Activated T-helper 17 cell treated with anti-CD3 and anti-CD28 coated beads, Interleukin-2, amount 50 U/mL, for 72 hours (primary cell): ENCODE measurements around the gene INTS15. TPM values are rescaled to one million over a fixed set of nuclear protein-coding genes. Genes with fewer than 3 reads are reported as not detected.
"Not testable (repeated sequence)": the region's sequence is repeated elsewhere in the genome, so short reads cannot be mapped to it uniquely, and the experiment has no call there.

Experiments used
- ATAC-seq: fragments of 150-1000 bp; cut with Tn5 transposase; replicated peaks from 2 replicates; pipeline ENCODE4 v1.10.0; 2021; ENCODE audit warnings: mild to moderate bottlenecking, moderate library complexity
- H3K27ac Mint-ChIP-seq: one replicate; pipeline ENCODE4 v1.8.0; 2022; ENCODE audit warnings: mixed read lengths
- H3K27me3 Mint-ChIP-seq: one replicate; pipeline ENCODE4 v1.8.0; 2022; ENCODE audit warnings: mixed read lengths
- H3K36me3 Mint-ChIP-seq: one replicate; pipeline ENCODE4 v1.8.0; 2022; ENCODE audit warnings: low read depth, mild to moderate bottlenecking, mixed read lengths
- H3K4me1 Mint-ChIP-seq: one replicate; pipeline ENCODE4 v1.8.0; 2022; ENCODE audit warnings: mixed read lengths
- H3K4me3 Mint-ChIP-seq: one replicate; pipeline ENCODE4 v1.8.0; 2022; ENCODE audit warnings: mild to moderate bottlenecking, mixed read lengths
- H3K9me3 Mint-ChIP-seq: one replicate; pipeline ENCODE4 v1.8.0; 2022; ENCODE audit warnings: mixed read lengths
- total RNA-seq, 2 donors: library from RNA; stranded (reverse); gene quantifications; one replicate each; pipeline ENCODE4 v1.2.3, GENCODE V29; 2022

INTS15 gene
- total RNA-seq, 2 donors from 2014 or later: 19.3 to 29.0 TPM

GRCh38 chr7:6565655-6566054 lies 24.2 kb upstream of the INTS15 start:
- Mint-ChIP-seq H3K4me1 (no peaks in the 10 kb centered on the region), H3K27ac (no peak overlapping the region), H3K36me3 (no peaks in the 10 kb centered on the region), H3K4me3 (no peak overlapping the region), H3K9me3 (no peaks in the 10 kb centered on the region), H3K27me3 (no peaks in the 10 kb centered on the region)
- no peak for ATAC-seq

- no peak overlapping the region for H3K27ac Mint-ChIP-seq
- no peak overlapping the region for H3K4me3 Mint-ChIP-seq
- ATAC-seq: no peak
- H3K36me3 Mint-ChIP-seq: no peaks in the 10 kb centered on the region
- peaks cover 4% of the 10 kb centered on the region for H3K27me3 Mint-ChIP-seq
- no peaks in the 10 kb centered on the region for H3K9me3 Mint-ChIP-seq
- no peaks in the 10 kb centered on the region for H3K4me1 Mint-ChIP-seq
Observed at GRCh38 chr7:6567886-6568285, 21.9 kb upstream of the INTS15 start.

GRCh38 chr7:6571160-6571779 lies 18.6 kb upstream of the INTS15 start:
- ATAC-seq: peak; percentile 96
- no peaks in the 10 kb centered on the region for H3K9me3 Mint-ChIP-seq
- H3K4me1 Mint-ChIP-seq: no peaks in the 10 kb centered on the region
- no peak overlapping the region for H3K27ac Mint-ChIP-seq
- peaks cover 4% of the 10 kb centered on the region for H3K27me3 Mint-ChIP-seq
- no peaks in the 10 kb centered on the region for H3K36me3 Mint-ChIP-seq
- H3K4me3 Mint-ChIP-seq: no peak overlapping the region

DNA sequence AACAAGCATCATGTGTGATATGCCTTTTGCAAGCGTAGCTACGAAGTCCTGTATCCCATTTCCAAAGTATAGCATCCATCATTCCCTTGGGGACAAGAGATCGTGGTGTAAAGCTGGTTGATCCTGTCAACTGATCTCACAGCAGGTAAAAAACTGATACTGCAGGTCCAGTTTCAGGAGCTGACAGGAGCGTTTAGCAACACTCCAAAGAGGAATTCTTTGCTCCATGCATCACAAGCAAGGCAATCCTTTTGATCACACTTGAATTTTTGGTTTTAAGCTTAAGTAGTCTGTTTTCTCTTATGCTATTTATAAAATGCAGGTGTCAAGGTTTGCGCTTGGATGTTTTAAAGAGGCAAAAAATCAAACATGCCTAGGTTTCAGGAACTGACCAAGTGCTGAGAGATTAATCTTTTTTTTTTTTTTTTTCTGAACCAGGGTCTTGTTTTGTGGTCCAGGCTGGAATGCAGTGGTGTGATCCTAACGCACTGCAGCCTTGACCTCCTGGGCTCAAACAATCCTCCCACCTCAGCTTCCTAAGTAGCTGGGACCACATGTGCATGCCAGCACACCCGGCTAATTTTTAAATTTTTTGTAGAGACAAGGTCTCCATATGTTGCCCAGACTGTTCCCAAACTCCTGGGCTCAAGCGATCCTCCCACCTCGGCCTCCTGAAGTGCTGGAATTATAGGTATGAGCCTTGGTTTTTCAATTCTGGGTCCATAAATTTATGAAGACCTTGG lies 14.4 kb upstream of the INTS15 start:
- no peak overlapping the region for H3K27ac Mint-ChIP-seq
- peak overlapping the region; percentile 83 for H3K4me3 Mint-ChIP-seq
- H3K27me3 Mint-ChIP-seq: peaks cover 4% of the 10 kb centered on the region
- H3K9me3 Mint-ChIP-seq: no peaks in the 10 kb centered on the region
- no peaks in the 10 kb centered on the region for H3K4me1 Mint-ChIP-seq
- ATAC-seq: no peak
- peaks cover 2% of the 10 kb centered on the region for H3K36me3 Mint-ChIP-seq

- no peak for ATAC-seq
- no peak overlapping the region for H3K27ac Mint-ChIP-seq
- H3K9me3 Mint-ChIP-seq: no peaks in the 10 kb centered on the region
- H3K36me3 Mint-ChIP-seq: peaks cover 10% of the 10 kb centered on the region
- peaks cover 4% of the 10 kb centered on the region for H3K27me3 Mint-ChIP-seq
- H3K4me1 Mint-ChIP-seq: no peaks in the 10 kb centered on the region
- peak overlapping the region; percentile 83 for H3K4me3 Mint-ChIP-seq
Observed at GRCh38 chr7:6576024-6576866, 13.6 kb upstream of the INTS15 start.

DNA sequence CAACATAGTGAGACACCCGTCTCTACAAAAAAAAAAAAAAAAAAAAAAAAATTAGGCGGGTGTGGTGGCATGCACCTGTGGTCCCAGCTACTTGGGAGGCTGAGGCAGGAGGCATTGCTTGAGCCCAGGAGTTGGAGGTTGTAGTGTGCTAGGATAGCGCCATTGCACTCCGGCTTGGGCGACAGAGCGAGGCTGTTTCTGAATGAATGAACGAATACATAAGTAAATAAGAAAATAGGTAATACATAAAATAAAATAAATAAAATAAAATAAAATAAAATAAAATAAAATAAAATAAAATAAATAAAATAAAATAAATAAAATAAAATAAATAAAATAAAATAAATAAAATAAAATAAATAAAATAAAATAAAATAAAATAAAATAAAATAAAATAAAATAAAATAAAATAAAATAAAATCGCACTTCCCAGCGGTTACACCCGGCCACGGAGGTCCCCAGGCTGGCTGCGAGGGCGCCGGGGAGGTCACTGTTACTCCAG lies 12.9 kb upstream of the INTS15 start:
- Mint-ChIP-seq H3K4me3 (peak overlapping the region; percentile 83), H3K36me3 (peaks cover 17% of the 10 kb centered on the region)
- not testable (repeated sequence) for H3K27ac Mint-ChIP-seq, H3K4me1 Mint-ChIP-seq, H3K9me3 Mint-ChIP-seq, H3K27me3 Mint-ChIP-seq, ATAC-seq

- peak within 1 kb of the TSS; percentile 83 for H3K4me3 Mint-ChIP-seq
- no peaks in the 10 kb centered on the region for H3K9me3 Mint-ChIP-seq
- peak; percentile 99 for ATAC-seq
- H3K4me1 Mint-ChIP-seq: no peaks in the 10 kb centered on the region
- peaks cover 3% of the 10 kb centered on the region for H3K27me3 Mint-ChIP-seq
- peak within 1 kb of the TSS; percentile 91 for H3K27ac Mint-ChIP-seq
- H3K36me3 Mint-ChIP-seq: peaks cover 23% of the 10 kb centered on the region
Observed at GRCh38 chr7:6577369-6578113, 12.3 kb upstream of the INTS15 start, which contains the start of gene ZDHHC4. ZDHHC4 (plus strand) TSS chr7:6577454; CDS start chr7:6580562, 3,108 bp downstream.

DNA sequence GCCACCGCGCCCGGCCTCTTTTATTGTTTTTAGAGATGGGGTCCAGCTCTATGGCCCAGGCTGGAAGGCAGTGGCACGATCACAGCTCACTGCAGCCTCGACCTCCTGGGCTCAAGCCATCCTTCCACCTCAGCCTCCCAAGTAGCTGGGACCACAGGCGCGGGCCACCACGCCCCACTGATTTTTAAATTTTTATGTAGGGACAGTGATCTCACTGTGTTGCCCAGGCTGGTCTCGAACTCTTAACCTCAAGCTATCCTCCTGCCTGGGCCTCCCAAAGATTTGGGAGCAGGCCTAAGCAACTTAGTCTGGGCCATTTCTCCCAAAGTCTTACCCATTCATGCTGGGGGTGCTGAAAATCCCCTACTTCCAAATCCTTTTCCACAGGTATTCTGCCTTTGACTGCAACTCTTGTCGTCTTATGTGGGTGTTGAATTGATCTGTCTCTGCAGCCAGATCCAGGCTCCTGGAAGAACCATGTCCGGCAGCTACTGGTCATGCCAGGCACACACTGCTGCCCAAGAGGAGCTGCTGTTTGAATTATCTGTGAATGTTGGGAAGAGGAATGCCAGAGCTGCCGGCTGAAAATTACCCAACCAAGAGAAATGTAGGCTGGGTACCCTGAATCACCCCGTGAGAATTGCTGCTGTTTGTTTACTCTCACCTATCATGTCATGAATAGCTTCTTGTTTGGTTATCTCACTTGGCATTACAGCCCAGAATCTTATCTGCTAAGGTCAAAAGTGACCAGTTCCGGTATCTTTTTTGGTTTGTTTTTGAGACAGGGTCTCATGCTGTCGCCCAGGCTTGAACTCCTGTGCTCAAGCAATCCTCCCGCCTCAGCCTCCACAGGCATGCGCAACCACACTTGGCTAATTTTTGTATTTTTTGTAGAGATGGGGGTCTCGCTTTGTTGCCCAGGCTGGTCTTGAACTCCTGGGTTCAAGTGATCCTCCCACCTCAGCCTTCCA lies 11.4 kb upstream of the INTS15 start:
- Mint-ChIP-seq H3K36me3 (peaks cover 32% of the 10 kb centered on the region), H3K4me3 (peak overlapping the region; percentile 83), H3K27ac (peak overlapping the region; percentile 91), H3K4me1 (no peaks in the 10 kb centered on the region), H3K27me3 (no peaks in the 10 kb centered on the region), H3K9me3 (no peaks in the 10 kb centered on the region)
- no peak for ATAC-seq

DNA sequence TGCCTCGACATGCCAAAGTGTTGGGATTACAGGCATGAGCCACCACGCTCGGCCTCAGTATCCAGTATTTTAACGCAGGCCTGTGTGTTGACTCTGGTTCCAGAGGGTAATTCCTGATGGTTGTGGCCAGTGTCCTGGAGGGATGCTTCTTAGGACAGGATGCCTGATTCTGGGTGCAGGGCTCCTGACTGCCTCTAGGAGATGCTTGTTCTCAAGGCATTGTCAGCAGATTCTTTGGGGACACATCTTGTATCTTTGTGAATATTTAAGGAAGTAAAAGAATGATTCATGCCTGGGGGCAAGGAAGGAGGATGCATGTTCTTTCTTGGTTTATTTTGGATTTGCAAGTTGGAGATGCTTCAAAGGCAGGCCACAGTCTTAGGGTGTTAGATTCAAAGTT lies 10.4 kb upstream of the INTS15 start:
- H3K27me3 Mint-ChIP-seq: no peaks in the 10 kb centered on the region
- ATAC-seq: no peak
- H3K9me3 Mint-ChIP-seq: no peaks in the 10 kb centered on the region
- H3K27ac Mint-ChIP-seq: no peak overlapping the region
- H3K4me1 Mint-ChIP-seq: no peaks in the 10 kb centered on the region
- peaks cover 36% of the 10 kb centered on the region for H3K36me3 Mint-ChIP-seq
- H3K4me3 Mint-ChIP-seq: peak overlapping the region; percentile 83

DNA sequence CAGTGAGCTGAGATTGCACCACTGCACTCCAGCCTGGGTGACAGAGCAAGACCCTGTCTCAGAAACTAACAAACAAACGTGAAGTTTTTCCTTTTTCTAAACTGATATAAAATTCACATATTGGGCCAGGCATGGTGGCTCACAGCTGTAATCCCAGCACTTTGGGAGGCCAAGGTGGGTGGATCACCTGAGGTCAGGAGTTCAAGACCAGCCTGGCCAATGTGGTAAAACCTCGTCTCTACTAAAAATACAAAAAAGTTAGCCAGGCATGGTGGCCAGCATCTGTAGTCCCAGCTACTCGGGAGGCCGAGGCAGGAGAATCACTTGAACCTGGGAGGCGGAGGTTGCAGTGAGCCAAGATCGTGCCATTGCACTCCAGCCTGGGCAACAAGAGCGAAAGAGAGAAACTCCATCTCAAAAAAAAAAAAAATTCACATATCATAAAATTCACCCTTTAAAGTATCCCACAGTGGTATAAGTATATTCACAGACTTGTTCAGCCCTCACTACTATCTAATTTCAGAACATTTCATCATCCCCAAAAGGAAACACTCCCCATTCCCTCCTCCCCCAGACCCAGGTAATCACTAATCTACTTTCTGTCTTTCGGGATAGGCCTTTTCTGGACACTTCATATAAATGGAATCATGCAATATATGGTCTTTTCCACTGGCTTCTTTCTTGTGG lies 3.9 kb upstream of the INTS15 start:
- H3K9me3 Mint-ChIP-seq, H3K27ac Mint-ChIP-seq, ATAC-seq, H3K27me3 Mint-ChIP-seq, H3K4me3 Mint-ChIP-seq, H3K4me1 Mint-ChIP-seq: not testable (repeated sequence)
- H3K36me3 Mint-ChIP-seq: peaks cover 72% of the 10 kb centered on the region

DNA sequence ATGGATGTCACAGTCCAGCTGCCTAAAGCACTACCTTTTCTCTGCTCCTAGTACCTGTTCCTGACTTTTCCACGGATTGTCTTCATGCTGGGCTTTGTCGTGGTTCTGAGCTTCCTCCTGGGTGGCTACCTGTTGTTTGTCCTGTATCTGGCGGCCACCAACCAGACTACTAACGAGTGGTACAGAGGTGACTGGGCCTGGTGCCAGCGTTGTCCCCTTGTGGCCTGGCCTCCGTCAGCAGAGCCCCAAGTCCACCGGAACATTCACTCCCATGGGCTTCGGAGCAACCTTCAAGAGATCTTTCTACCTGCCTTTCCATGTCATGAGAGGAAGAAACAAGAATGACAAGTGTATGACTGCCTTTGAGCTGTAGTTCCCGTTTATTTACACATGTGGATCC lies 1.3 kb upstream of the INTS15 start:
- ATAC-seq: no peak
- Mint-ChIP-seq H3K4me3 (peak overlapping the region; percentile 62), H3K36me3 (peaks cover 71% of the 10 kb centered on the region), H3K27ac (no peak overlapping the region), H3K9me3 (no peaks in the 10 kb centered on the region), H3K4me1 (no peaks in the 10 kb centered on the region), H3K27me3 (no peaks in the 10 kb centered on the region)

DNA sequence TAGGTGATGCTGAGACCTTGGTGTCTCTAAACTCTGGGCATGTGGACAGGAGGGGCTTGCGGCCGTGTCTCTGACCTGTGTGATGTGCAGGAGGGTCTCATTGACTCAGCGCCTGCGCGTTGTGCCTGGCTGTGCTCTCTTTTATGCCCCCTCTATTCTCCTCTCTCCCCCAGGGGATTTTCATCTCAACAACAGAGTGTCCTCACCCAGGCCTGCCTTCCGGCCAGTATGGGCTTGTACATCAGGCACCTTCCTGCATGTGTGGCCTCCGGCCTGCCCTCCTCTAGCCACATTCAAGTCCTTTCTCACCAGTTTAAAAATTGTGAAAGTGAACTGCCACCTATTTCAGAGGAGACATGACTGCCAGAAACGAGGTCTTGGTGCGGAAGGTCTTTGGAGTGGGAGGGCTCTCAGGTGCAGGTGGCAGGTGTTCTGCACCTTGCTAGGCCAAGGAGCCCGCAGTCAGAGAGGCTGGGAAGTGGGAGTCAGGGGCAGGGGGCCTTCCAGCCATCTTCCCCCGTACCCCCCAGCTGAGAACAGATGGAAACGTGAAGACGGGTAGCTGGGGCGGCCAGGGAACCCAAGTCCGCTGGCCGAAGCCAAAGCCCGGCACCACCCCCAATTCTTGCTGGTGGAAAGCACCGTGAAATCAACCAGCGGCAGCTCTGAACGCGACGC lies 531 bp upstream of the INTS15 start:
- no peaks in the 10 kb centered on the region for H3K4me1 Mint-ChIP-seq
- peaks cover 76% of the 10 kb centered on the region for H3K36me3 Mint-ChIP-seq
- no peak for ATAC-seq
- H3K27ac Mint-ChIP-seq: peak overlapping the region; percentile 76
- H3K27me3 Mint-ChIP-seq: no peaks in the 10 kb centered on the region
- no peaks in the 10 kb centered on the region for H3K9me3 Mint-ChIP-seq
- peak overlapping the region; percentile 62 for H3K4me3 Mint-ChIP-seq
